Stimulated activated CD4-positive, alpha-beta T cell treated with anti-CD3 and anti-CD28 coated beads, Interleukin-1b, Interleukin-23, amount 100 ng/mL, for 24 hours (primary cell): ENCODE measurements around the gene STAMBPL1.

Experiments used
- DNase-seq, 4 experiments: peaks; one replicate each; pipeline ENCODE4 v3.0.0-alpha.2; 2020; ENCODE audit warnings: low read depth in 4 of 4, low spot score in 1 of 4

The STAMBPL1 gene

GRCh38 chr10:88949051-88949450 is 69.0 kb downstream of the STAMBPL1 start:
- no peak for DNase-seq

- DNase-seq = no peak
Measured at GRCh38 chr10:88949912-88950837, 70.1 kb downstream of the STAMBPL1 start.

- no peak for DNase-seq
Measured at GRCh38 chr10:88952647-88953111, 72.6 kb downstream of the STAMBPL1 start, which contains the start of gene ACTA2. TSS of gene ACTA2 (minus strand) at chr10:88952773. CDS start at chr10:88948930, 3,843 bp downstream.

GRCh38 chr10:88953662-88954061 is 73.6 kb downstream of the STAMBPL1 start:
- no peak for DNase-seq

GRCh38 chr10:88954458-88955083 is 74.5 kb downstream of the STAMBPL1 start:
- no peak for DNase-seq

- DNase-seq = no peak
Measured at GRCh38 chr10:88957381-88957780, 77.3 kb downstream of the STAMBPL1 start.

GRCh38 chr10:88958721-88959120 is 78.7 kb downstream of the STAMBPL1 start:
- DNase-seq = no peak

GRCh38 chr10:88960802-88961201 is 80.8 kb downstream of the STAMBPL1 start:
- DNase-seq = no peak

- no peak for DNase-seq
Measured at GRCh38 chr10:88961266-88961665, 81.2 kb downstream of the STAMBPL1 start.

- no peak for DNase-seq
Measured at GRCh38 chr10:88962336-88962735, 82.3 kb downstream of the STAMBPL1 start.

- DNase-seq = no peak
Measured at GRCh38 chr10:88963318-88963717, 83.3 kb downstream of the STAMBPL1 start.

GRCh38 chr10:88964360-88964759 is 84.3 kb downstream of the STAMBPL1 start:
- no peak for DNase-seq

GRCh38 chr10:88964869-88965415 is 84.9 kb downstream of the STAMBPL1 start:
- DNase-seq = no peak

GRCh38 chr10:88966797-88967196 is 86.8 kb downstream of the STAMBPL1 start:
- no peak for DNase-seq

- no peak for DNase-seq
Measured at GRCh38 chr10:88968391-88968790, 88.3 kb downstream of the STAMBPL1 start.

- no peak for DNase-seq
Measured at GRCh38 chr10:88971221-88972061, 91.4 kb downstream of the STAMBPL1 start.
